ENCODE results near the gene FBXL20.

GRCh38 chr17:39217734-39218369, 183.6 kb downstream of the FBXL20 start:
- TF ChIP-seq REST (IDR thresholded peaks at IDR 0.05; ENCODE audit: low read depth, low read length) (no peak), FOSL2 (IDR thresholded peaks at IDR 0.05; ENCODE audit: borderline replicate concordance, low read depth) (no peak), CTCF (IDR thresholded peaks at IDR 0.05) (no peak), EZH2phosphoT487 (IDR thresholded peaks at IDR 0.05; ENCODE audit: borderline replicate concordance, low read depth) (no peak), ELF1 (IDR thresholded peaks at IDR 0.05) (no peak), GABPA (IDR thresholded peaks at IDR 0.05; ENCODE audit: low read depth) (no peak), SIN3A (IDR thresholded peaks at IDR 0.05; ENCODE audit: borderline replicate concordance, low read depth, low read length) (no peak), ZBTB33 (IDR thresholded peaks at IDR 0.05; ENCODE audit: borderline replicate concordance, low read depth) (no peak), RXRA (IDR thresholded peaks at IDR 0.05; ENCODE audit: borderline replicate concordance, low read depth) (no peak), NFIC (IDR thresholded peaks at IDR 0.05; ENCODE audit: borderline replicate concordance) (no peak)
- TF ChIP-seq, protein P1, sequence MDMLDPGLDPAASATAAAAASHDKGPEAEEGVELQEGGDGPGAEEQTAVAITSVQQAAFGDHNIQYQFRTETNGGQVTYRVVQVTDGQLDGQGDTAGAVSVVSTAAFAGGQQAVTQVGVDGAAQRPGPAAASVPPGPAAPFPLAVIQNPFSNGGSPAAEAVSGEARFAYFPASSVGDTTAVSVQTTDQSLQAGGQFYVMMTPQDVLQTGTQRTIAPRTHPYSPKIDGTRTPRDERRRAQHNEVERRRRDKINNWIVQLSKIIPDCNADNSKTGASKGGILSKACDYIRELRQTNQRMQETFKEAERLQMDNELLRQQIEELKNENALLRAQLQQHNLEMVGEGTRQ (IDR thresholded peaks at IDR 0.05; ENCODE audit: borderline replicate concordance, low read depth, low read length) = no peak
- TF ChIP-seq, protein P2, sequence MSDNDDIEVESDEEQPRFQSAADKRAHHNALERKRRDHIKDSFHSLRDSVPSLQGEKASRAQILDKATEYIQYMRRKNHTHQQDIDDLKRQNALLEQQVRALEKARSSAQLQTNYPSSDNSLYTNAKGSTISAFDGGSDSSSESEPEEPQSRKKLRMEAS (IDR thresholded peaks at IDR 0.05; ENCODE audit: low read depth) = no peak

Data from SK-N-SH (cell line).